ENCODE measurements around the gene ZNF598. TPM values are rescaled to one million over a fixed set of nuclear protein-coding genes. Genes with fewer than 3 reads are reported as not detected.

Gene ZNF598
- total RNA-seq = 10 to 100 TPM; 45.4 to 64.3 TPM

DNA sequence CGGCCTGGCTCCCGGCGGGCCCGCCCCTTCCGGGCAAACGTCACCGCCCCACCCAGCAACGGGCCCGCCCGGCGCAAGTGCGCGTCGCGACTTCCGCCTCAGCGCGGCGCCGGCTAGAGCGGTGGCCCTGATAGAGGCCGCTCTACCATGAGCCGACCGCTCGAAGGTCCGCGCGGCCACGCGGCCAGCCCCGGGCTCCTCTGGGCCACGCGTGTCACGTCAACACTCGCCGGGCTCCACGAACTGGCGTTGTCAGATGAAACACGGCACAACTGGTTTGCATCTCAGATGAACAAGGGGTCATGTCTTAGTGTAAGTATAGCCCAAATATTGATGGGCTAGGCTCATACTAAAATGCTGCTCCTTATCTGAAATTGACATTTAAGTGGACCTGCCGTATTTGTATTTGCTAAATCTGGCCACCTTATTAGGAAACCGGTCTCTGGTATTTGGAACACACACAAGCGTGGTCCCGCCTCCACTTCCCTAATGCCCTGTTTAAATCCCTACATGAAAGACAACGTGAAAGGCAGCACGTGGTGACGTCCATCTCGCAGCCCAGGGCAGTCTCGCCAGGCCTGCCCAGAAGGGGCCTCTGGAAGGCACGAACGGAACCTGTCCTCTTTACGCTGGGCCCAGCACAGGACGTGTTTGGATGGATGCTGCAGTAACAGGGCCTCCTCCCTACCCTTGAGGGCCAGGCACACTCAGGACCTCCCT lies at the start of gene ZNF598:
TSS of gene ZNF598 (minus strand) at position 31 of the 720 bp plus-strand sequence.
- intact Hi-C loops (cut with DNase I) = no loop called here
- DNase-seq = peak; percentile 79

DNA sequence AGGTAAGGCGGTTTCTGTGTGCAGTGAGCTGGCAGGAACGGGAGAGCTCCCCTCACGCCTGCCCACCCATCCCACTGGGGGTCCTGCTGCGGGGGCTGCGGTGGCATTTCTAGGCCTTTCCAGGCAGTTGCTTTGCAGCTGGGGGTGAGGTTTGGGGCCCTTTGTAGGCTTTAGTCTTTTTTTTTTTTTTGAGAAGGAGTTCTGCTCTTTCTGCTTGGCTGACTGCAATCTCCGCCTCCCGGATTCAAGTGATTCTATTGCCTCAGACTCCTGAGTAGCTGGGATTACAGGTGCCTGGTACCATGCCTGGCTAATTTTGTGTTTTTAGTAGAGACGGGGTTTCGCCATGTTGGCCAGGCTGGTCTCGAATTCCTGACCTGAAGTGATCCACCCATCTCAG lies 49.3 kb upstream of the ZNF598 start:
- intact Hi-C loops (cut with DNase I) = no loop called here
- no peak overlapping the region for H3K9ac ChIP-seq (ENCODE audit: low read depth in 2 of 2, low read length in 2 of 2)
- TF ChIP-seq, protein P1, sequence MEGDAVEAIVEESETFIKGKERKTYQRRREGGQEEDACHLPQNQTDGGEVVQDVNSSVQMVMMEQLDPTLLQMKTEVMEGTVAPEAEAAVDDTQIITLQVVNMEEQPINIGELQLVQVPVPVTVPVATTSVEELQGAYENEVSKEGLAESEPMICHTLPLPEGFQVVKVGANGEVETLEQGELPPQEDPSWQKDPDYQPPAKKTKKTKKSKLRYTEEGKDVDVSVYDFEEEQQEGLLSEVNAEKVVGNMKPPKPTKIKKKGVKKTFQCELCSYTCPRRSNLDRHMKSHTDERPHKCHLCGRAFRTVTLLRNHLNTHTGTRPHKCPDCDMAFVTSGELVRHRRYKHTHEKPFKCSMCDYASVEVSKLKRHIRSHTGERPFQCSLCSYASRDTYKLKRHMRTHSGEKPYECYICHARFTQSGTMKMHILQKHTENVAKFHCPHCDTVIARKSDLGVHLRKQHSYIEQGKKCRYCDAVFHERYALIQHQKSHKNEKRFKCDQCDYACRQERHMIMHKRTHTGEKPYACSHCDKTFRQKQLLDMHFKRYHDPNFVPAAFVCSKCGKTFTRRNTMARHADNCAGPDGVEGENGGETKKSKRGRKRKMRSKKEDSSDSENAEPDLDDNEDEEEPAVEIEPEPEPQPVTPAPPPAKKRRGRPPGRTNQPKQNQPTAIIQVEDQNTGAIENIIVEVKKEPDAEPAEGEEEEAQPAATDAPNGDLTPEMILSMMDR (IDR thresholded peaks at IDR 0.05) = no peak
- no peak for DNase-seq
- H3K4me1 ChIP-seq = peaks cover 9% of the 10 kb centered on the region
- no peak overlapping the region for H3K4me3 ChIP-seq
- H3K9me3 ChIP-seq = no peaks in the 10 kb centered on the region
- no peak overlapping the region for H3K27ac ChIP-seq
- peaks cover 13% of the 10 kb centered on the region for H3K36me3 ChIP-seq
- no peaks in the 10 kb centered on the region for H3K27me3 ChIP-seq

More for the DNA sequence above, at the start of gene ZNF598:
- Histone ChIP-seq H3K27ac (peak within 1 kb of the TSS; percentile 88), H3K36me3 (no peaks in the 10 kb centered on the region), H3K27me3 (no peaks in the 10 kb centered on the region), H3K4me3 (peak within 1 kb of the TSS; percentile 95), H3K4me1 (peaks cover 20% of the 10 kb centered on the region), H3K9me3 (no peaks in the 10 kb centered on the region), H3K9ac (ENCODE audit: low read depth in 2 of 2, low read length in 2 of 2) (peak within 1 kb of the TSS; percentile 98)
- TF ChIP-seq, protein P1 (IDR thresholded peaks at IDR 0.05) = no peak

DNA sequence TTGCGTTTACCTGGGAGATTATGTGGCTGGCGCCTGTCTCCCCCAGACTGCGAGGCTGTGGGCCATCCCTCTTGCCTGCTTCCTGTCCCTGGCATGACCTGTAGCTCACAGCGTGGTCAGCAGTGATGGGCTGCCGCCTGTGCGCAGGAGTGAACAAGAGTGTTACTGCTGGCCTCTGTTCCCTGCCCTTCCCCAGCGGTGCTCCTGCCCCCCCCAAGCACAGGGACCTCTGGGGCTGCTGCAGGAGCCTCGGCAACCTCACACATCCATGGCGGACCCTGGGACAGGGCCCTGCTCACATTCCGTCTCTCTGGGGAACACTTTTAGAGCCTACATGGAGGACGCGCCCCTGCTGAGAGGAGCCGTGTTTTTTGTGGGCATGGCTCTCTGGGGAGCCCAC lies 48.8 kb upstream of the ZNF598 start:
- peaks cover 14% of the 10 kb centered on the region for H3K36me3 ChIP-seq
- no peak overlapping the region for H3K4me3 ChIP-seq
- H3K9me3 ChIP-seq = no peaks in the 10 kb centered on the region
- H3K4me1 ChIP-seq = peaks cover 9% of the 10 kb centered on the region
- no peak overlapping the region for H3K9ac ChIP-seq (ENCODE audit: low read depth in 2 of 2, low read length in 2 of 2)
- no peak overlapping the region for H3K27ac ChIP-seq
- DNase-seq = no peak
- TF ChIP-seq, protein P1 (IDR thresholded peaks at IDR 0.05) = no peak
- intact Hi-C loops (cut with DNase I) = no loop called here
- H3K27me3 ChIP-seq = no peaks in the 10 kb centered on the region

DNA sequence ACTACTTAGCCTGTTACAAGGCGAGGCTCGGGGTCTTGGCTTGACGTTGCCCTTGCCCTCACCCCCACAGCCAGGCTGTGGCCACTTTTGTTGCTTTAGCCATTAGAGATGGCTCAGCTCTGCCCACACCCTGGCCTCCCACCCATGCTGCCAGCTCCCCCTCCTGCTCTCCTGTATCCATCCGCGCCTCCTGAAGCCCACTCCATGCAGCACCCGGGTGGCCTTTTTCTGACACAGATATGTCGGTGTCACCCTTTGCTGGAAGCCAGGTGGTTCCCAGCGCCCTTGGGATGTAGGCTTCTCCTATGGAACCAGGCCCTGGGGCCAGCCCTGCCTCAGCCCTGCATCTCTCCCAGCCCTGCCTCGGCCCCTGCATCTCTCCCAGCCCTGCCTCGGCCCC lies 47.8 kb upstream of the ZNF598 start:
- no peak for DNase-seq
- H3K36me3 ChIP-seq = peaks cover 6% of the 10 kb centered on the region
- no peak overlapping the region for H3K27ac ChIP-seq
- H3K9ac ChIP-seq (ENCODE audit: low read depth in 2 of 2, low read length in 2 of 2) = no peak overlapping the region
- intact Hi-C loops (cut with DNase I) = no loop called here
- no peaks in the 10 kb centered on the region for H3K9me3 ChIP-seq
- H3K4me1 ChIP-seq = peaks cover 9% of the 10 kb centered on the region
- no peak overlapping the region for H3K4me3 ChIP-seq
- TF ChIP-seq, protein P1 (IDR thresholded peaks at IDR 0.05) = no peak
- H3K27me3 ChIP-seq = no peaks in the 10 kb centered on the region

DNA sequence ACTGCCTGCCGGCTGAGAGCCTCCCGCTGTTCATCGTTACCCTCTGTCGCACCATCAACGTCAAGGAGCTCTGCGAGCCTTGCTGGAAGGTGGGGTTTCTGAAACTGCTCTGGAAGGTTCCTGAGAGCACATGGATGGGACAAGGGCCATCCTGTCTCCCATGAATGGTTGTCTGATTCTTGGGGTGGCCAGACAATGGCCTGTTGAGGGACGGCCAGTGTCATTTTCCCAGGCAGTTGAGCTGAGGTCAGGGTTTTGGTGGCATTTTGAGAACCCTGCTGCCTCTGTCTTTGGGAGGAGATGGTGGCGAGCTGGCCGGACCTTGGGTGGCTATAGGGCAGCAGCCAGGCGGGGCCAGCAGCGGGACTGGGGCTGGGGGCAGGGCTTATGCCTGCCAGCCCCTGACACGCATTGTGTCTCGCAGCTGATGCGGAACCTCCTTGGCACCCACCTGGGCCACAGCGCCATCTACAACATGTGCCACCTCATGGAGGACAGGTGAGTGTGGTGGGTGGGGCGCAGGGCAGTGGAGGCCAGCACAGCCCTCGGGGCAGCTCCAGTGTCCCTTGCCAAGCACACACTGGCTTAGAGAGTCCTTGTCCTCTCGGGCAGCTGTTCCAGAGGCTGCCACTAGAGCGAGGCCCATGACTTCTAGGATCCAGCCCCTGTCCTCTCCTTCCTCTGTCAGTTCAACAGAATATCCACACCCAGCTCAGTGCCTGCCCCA lies 47.2 kb upstream of the ZNF598 start:
- Histone ChIP-seq H3K36me3 (peaks cover 6% of the 10 kb centered on the region), H3K27me3 (no peaks in the 10 kb centered on the region), H3K27ac (no peak overlapping the region), H3K4me1 (peaks cover 9% of the 10 kb centered on the region), H3K9ac (ENCODE audit: low read depth in 2 of 2, low read length in 2 of 2) (no peak overlapping the region), H3K9me3 (no peaks in the 10 kb centered on the region), H3K4me3 (no peak overlapping the region)
- intact Hi-C loops (cut with DNase I) = no loop called here
- DNase-seq = no peak
- TF ChIP-seq, protein P1 (IDR thresholded peaks at IDR 0.05) = no peak
